Measurements from ENCODE around the gene PTPRF.
"Not testable (repeated sequence)": the region's sequence is repeated elsewhere in the genome, so short reads cannot be mapped to it uniquely, and the experiment has no call there.

PTPRF gene

DNA sequence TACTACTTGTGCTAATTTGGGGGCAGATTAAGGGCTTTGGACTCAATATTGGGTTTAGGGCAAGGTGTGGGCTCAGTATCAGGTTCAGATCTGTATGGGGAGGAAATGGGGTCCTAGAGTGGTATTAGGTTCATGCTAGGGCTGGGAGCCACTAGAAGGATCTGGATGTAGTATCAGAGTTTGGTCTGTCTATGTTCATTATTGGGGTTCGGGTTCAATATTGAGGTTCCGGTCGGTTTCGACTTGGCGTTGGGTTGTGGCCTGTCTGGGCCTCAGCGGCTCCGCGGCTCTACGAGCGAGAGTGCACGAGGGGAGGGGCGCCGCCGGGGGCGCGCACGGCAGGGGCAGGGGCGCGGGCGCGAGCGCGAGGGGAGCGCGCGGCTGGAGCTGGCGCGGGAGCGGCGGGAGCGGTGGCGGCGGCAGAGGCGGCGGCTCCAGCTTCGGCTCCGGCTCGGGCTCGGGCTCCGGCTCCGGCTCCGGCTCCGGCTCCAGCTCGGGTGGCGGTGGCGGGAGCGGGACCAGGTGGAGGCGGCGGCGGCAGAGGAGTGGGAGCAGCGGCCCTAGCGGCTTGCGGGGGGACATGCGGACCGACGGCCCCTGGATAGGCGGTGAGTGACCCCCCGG lies at the start of gene PTPRF:
Gene PTPRF (plus strand): TSS at position 401 of the 624 bp plus-strand sequence. CDS start 14,193 bp downstream, outside the sequence.
- DNase-seq (ENCODE audit: low spot score), result peak; percentile 84

DNA sequence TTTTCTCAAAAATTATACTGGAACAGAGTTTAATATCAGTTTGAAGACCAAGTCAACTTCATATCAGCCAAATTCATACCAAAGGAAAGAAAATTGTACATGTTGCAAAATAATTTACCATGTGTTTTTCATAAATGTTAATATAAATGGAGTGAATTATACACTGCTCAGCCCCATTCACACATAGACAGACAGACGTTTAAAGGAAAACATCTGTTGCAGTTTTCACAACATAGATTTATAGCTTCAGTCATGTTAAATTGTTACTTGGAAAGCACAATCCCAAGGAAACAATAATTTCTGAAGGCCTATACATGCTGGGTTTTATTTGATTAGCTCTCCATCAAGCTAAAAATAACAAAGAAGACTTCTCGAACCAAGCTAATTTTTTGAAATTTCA lies 49.2 kb upstream of the PTPRF start:
- no peak for DNase-seq (ENCODE audit: low spot score)

DNA sequence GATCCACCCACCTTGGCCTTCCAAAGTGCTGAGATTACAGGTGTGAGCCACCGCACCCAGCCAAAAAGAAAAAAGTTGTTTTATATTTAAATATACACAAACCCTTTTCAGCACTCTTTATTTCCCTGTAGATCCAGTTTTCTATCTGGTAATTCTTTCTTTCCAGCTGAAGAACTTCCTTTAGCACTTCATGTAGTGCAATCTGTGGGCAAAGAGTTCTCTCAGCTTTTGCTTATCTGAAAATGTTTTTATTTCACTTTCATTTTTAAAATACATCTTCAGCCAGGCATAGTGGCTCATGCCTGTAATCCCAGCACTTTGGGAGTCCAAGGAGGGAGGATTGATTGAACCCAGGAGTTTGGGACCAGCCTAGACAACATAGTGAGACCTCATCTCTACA lies 48.5 kb upstream of the PTPRF start:
- DNase-seq (ENCODE audit: low spot score), result no peak

DNA sequence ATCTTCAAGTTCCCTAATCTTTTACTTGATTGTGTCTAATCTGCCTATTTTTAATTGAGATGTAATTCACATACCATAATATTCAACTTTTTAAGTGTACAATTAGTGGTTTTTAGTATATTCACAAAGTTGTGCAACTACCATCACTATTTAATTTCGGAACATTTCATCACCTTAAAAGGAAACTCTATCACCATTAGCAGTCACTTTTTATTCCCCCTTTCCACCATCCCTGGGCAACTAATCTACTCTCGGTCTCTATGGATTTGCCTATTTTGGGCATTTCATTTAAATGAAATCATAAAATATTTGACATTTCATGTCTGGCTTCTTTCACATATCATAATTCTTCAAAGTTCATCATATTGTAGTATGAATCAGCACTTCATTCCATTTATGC lies 46.3 kb upstream of the PTPRF start:
- no peak for DNase-seq (ENCODE audit: low spot score)

DNA sequence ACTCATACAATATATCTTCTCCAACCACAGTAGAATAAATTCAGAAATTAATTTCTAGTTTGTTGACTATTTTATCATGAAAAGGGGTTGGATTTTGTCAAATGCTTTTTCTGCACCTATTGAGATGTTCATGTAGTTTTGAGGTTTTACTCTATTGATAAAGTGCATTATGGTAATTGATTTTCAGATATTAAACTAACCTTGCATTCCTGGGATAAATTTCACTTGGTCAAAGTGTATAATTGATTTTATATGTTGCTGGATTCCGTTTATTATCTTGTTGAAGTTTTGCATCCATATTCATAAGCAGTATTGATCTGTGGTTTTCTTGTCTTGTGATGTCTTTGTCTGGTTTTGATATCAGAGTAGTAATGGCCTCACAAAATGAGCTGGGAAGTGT lies 42.5 kb upstream of the PTPRF start:
- DNase-seq (ENCODE audit: low spot score), result no peak

DNA sequence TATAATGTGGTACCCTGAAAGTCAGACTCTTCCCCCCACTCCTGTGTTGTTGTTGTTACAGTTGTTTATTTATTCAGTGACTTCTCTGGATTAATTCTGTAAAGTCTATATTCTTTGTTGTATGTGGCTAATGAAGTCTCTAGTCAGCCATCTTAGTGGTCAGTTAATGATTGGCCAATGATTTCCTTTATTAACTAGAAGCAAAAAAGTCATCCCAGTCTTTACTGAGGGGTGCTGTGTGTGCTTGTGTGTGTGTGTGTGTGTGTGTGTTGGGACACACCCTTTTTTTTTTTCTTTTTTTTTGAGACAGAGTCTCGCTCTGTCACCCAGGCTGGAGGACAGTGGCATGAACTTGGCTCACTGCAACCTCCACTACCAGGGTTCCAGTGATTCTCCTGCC lies 39.6 kb upstream of the PTPRF start:
- no peak for DNase-seq (ENCODE audit: low spot score)

DNA sequence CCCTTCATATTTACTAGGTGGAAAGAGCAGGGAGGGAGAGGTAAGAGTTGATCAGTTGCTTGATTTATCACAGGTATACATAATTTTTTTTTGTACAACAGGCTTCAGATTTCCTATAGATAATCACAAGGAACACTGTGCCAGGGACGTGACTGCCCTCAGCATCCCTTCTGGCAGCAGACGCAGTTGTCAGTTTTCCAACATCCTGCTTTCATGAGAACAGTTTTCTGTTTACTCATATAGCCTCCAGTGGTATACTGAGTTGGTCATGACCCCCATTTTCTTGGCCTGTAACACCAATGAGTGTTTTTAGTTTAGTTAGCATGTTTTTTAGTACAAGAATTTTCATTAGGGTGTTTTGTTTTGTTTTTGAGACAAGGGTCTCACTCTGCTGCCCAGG lies 37.9 kb upstream of the PTPRF start:
- no peak for DNase-seq (ENCODE audit: low spot score)

DNA sequence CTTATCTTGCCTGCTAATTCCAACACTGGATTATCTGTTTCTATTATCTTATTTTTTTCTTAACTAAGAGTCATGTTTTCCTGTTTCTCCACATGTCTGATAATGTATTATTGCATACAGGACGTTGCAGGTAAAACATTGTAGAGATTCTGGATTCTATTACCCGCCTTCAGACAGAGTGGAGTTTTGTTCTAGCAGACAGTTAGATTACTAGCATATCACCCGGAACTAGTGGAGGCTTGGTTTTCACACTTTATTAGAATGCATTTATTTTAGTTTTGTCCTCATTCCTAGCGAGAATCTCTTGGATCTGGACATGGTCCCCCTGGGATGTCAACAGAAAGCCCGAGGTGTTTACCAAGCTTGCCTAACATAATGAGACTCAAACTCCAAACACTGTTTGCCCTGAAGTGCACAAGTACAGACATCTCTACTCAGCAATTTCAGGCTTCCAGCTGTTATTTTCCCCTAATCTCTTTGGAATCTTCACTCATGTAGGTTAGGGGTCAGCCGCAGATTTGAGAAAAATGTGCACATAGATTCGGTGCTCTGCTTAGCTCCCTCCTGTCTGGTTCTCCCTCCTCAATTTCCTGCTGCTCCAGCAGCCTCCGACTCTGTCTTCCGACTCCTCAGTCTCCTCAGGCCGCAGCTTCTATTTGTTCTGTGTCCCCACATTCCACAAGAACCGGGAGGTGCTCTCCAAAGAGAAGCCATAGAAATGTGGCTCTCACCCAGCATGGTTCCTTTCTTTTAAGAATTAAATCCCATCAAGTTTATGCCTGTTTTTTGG lies 36.8 kb upstream of the PTPRF start:
- DNase-seq (ENCODE audit: low spot score), result peak; percentile 65

DNA sequence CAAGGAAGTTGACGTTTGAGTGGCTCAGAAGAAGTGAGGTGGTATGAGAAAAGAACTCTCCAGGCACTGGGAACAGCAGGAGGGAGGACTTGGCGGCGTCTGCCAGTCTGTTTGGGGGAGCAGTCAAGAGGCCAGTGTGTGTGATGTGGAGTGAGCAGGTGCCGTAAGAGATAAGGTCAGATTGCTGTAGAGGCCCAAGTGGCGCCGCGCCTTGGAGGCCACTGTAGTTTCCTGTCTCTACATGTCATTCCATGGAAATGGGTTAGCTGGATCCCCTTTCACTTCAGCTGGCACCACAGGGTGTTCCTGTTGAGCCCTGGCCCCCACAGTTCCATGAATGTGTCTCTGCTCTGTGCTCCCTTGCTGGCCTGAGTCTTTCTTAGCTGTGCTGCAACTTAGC lies 35.5 kb upstream of the PTPRF start:
- DNase-seq (ENCODE audit: low spot score), result no peak

DNA sequence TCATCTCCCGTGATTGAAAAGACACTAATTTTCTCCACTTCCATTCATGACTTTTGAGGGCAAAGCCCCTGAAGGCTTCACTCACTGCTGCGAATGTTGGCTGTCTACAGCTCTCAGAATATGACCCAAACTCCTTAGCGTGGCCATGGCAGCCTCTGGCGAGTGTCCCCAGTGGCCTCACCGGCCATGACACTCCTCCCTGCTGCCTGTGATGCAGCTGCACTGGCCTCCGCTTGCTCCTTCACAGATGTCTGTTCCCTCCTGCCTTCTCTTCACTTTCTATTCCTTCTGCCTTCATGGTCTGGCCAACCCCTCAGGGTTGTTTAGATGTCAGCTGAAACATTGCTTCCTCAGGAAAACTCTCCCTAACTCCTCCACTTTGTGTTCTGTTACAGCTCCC lies 30.8 kb upstream of the PTPRF start:
- DNase-seq (ENCODE audit: low spot score), result no peak

DNA sequence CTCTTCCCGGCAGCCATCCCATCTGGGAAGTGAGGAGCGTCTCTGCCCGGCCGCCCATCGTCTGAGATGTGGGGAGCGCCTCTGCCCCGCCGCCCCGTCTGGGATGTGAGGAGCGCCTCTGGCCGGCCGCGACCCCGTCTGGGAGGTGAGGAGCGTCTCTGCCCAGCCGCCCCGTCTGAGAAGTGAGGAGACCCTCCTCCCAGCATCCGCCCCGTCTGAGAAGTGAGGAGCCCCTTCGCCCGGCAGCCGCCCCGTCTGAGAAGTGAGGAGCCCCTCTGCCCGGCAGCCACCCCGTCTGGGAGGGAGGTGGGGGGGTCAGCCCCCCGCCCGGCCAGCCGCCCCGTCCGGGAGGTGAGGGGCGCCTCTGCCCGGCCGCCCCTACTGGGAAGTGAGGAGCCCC lies 28.9 kb upstream of the PTPRF start:
- not testable (repeated sequence) for DNase-seq (ENCODE audit: low spot score)

DNA sequence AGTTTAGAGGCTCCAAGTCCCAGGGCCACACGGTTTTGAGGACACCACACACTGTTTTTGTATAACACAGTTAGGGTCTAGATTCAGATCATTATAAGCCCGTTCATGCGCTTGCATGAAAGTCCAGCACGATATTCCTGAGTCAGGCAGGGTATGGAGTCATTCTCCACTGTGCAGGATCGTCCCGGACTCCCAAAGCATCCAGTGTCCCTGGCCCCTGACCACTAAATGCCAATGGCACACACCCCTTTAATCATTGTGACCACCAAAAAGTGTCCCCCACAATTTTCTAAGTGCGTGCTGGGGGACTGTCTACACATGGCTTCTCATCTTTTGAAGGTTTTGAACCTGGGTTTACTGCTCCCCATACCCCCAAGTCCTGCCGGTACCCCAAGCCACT lies 27.1 kb upstream of the PTPRF start:
- no peak for DNase-seq (ENCODE audit: low spot score)

DNA sequence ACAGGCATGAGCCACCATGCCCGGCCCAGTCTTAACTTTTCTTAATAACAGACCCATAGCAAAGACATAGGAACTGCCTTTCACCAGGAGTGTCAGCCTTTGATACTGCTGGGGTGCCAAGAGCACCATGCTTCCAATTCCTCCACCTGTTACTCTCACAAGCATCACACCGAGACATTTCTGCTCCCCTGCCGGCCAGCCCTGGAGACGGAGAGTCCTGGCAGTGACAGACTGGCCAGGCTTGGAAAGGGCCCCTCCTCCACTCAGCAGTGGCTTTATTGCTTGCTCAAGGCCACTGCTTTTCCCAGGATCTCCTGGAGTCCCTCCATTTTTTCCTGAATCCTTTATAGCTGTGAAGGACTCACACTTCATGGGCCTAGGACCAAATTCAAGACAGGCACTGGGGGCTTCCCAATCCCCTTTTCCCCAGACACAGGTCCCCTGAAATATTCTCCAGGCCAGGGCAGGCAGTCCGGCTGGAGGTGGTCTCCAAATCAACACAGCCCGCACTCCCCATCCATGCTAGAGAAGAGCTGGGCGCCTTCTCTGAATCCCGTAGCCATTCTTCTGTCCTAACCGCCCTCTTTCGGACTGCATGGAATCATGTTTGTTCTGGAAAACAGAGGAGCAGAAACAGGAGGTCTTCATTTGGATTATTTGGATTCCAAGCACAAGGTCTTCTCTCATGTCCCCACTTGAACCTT lies 25.5 kb upstream of the PTPRF start:
- DNase-seq (ENCODE audit: low spot score), result no peak

DNA sequence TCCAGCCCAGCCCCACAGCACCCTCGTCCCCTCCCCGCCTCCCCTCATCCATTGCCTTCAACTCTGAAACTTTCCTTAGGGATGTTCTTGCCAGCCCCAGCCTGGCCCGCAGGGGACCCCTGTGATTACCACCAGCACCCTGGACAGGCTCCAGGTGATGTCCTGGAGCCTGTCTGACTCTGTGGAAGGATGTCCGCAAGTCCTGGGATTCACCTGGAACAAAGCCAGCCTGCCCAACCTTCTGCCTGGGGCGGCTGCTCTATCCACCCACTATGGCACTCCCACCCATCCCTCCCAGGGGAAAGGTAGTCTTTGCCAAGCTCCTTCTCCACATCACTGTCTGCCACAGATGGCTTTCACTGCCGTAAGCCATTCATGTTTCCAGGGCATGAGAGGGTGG lies 24.4 kb upstream of the PTPRF start:
- no peak for DNase-seq (ENCODE audit: low spot score)

DNA sequence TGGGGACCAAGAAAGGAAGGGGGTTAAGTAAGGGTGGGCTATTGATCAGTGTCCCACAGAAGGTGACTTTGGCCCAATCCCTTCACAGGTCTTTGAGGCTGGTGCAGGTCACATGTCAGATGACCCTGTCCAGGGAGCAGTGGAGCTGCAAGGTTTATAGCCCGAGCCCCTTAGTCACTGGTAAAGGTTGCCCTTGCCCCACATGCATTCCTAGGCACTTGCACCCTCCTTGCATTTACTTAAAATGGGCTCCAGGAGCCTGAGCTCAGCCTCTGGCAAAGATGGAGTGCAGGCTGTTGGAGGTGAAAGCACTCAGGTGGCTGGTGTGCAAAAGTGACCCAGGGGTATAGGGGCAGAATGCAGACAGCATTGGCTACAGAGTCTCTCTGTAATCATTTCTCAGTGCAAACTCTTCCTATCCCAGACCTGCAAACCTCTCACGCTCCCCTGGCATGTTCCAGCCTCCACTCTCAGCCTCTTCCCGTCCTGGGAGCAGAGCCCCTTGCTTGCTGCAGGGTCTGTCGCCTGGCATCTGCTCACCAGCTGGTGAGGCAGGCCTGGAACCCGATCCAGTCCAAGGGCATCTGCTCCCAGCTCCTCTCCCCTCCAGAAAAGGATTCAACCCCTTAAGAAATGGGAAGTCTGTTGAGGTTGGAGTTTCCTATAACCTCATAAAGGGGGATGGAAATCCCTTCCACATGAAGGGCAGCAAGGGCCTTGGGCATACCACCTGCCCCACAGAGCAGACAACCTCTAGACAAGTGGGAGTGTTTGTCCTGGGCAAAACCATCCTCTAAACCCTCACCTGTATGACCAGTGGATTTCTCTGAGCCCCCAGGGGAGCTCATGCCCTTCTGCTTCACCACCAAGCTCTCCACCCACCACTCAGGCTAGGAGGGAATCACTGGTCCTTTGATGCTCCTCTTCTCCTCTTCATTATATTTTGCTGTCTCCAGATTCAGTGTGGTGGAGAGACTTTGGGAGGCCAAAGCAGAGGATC lies 23.1 kb upstream of the PTPRF start:
- DNase-seq (ENCODE audit: low spot score), result no peak

DNA sequence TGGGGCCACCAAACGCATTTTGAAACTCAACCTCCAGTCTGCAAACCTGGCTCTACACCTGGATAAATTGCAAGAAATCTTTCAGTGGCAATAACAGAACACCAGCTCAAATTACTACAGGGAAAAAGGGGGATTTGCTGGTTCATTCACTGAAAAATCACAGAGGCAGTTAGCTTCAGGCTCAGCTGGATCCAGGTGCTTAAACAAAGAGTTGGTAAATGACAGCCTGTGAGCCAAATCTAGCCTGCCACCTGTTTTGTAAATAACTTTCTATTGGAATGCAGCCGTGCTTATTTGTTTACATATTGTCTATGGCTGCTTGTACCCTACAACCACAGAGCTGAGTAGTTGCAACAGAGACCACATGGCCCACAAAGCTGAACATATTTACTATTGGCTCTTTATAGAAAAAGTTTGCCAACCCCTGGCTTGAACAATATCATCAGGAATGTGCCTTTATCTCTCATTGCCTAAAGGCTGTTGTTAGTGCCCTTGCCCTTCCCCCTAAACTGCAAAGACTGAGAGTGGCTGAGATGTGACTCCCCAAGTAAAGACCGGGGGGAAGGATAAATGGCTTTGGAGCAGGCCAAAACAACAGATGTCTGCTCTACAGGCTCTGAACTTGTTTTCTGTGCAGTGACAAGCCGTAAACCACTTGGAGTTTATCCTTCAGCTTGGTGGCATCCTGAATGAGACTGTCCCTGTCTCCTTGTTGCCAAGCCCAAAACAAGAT lies 21.5 kb upstream of the PTPRF start:
- no peak for DNase-seq (ENCODE audit: low spot score)

DNA sequence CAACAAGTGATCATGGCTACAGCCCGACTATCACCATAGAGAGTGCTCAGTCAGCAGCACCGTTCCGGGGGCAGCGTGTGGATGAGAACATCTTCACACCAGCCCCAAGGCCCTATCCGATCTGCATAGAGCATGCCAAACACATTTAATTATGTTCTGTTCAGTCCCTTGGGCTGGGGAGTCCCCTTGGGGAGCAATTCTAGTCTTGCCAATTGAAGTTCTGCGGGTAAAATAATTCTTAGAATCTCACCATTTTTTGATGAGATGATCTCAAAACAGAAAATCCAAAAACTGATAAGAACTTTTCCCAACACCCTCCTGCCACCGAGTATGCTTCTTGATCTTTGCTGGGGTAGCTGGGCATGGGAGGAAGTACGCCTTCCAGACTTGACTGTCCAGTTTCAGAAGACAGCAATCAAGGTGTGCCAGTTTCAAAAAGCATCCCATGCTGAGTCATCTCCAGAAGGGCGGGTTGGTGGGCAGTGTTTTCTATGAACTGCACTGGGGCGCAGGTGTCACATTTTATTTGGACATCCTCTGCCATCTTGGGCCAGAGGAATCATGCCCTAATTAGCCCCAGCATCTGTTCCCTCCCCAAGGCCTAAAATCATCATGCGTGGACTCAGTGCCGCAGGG lies 20.8 kb upstream of the PTPRF start:
- no peak for DNase-seq (ENCODE audit: low spot score)

DNA sequence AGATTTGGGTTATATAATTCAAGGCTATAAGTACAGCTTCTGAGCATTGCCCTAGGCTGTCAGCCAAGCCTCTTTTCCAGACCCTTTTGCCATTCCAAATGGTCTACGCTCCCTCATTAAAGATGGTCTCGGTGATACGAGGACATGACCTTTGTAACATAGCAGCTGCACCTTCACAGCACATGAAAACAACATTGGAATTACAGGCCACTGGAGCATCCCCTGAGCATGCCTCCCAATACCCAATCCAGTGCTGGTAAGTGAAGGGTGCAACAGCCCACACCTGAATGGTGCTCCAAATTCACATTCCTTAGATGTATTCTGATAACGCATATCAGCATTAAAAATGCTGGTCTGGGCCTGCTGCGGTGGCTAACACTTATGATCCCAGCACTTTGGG lies 20.1 kb upstream of the PTPRF start:
- no peak for DNase-seq (ENCODE audit: low spot score)

DNA sequence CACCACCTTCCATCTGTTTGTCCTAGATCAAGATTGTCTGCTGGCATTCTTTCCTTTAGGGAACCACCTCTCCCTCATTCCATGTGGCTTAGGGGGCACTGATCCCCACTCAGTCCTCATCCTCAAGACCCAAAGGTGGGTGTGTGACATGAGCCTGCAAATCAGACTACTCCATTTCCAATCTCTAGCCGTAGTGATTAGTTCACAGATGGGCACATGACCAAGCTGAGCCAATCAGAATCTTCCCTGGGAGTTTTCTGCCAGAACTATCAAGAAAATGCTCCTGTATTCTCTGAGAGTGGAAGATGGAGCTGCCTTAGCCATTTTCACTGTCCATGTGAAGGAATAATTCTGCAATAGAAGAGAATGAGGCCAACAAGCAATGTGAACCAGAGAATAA lies 19.3 kb upstream of the PTPRF start:
- no peak for DNase-seq (ENCODE audit: low spot score)

DNA sequence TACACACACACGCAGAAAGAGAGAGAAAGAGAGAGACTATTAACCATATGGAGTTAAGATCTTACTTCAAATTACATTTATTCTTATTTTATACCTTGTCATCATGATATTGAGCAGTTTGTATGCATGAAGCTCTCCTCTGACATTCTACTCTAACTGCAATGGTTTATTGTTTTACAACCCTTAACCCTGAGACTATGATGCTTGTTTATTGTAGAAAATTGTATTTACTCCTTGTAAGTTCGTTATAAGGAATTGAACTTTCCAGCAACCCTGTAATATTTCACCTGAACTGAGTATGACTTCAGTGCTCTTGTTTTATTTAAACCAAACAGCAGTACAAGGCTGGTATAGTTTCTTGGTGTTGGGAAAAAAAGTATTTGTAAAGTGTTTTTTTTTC lies 18.6 kb upstream of the PTPRF start:
- DNase-seq (ENCODE audit: low spot score), result no peak

DNA sequence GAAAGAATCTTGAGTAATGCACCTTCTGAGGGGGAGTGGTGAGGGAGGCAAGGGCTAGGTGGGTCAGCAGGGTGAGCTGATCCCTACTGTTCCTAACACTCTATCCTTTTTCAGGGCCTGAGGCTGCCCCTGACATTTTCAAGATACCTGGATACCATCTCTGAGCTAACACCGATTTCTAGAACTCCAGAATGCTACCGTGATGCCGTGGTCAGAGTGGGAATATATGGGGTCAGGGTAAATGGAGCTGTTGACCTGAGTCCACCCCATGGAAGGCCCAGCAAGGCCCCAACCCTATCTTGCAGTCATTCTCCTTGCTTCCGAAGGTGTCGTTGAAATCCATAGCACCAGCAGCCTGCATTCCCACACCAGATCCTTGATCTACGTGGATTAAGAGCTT lies 18.0 kb upstream of the PTPRF start:
- no peak for DNase-seq (ENCODE audit: low spot score)

All from HuH-7.5 (cell line).